SJSA1 (cell line): ENCODE results near the gene RAI14. TPM values are rescaled to one million over a fixed set of nuclear protein-coding genes. Genes with fewer than 3 reads are reported as not detected.

Experiments used
- DNase-seq, 2 experiments: peaks; one replicate each; pipeline ENCODE4 v3.0.0-alpha.2; 2015 to 2020; ENCODE audit warnings: low spot score in 2 of 2, low read depth in 1 of 2
- H3K27ac ChIP-seq: fragments of 250-450 bp; sonication (Bioruptor Pico); 2 replicates; pipeline ENCODE4 v1.5.1; 2020; ENCODE audit warnings: mild to moderate bottlenecking, moderate library complexity
- H3K27me3 ChIP-seq: fragments of 250-450 bp; sonication (Bioruptor Pico); replicated peaks from 2 replicates; pipeline ENCODE4 v1.5.1; 2020; ENCODE audit warnings: mild to moderate bottlenecking, moderate library complexity
- H3K36me3 ChIP-seq: fragments of 250-450 bp; sonication (Bioruptor Pico); 2 replicates; pipeline ENCODE4 v1.5.1; 2020; ENCODE audit warnings: mild to moderate bottlenecking
- H3K4me1 ChIP-seq: fragments of 250-450 bp; sonication (Bioruptor Pico); replicated peaks from 2 replicates; pipeline ENCODE4 v1.6.1; 2021; ENCODE audit warnings: mild to moderate bottlenecking
- H3K4me3 ChIP-seq: fragments of 250-450 bp; sonication (Bioruptor Pico); 2 replicates; pipeline ENCODE4 v1.5.1; 2020; ENCODE audit warnings: mild to moderate bottlenecking
- H3K9me3 ChIP-seq: fragments of 250-450 bp; sonication (Bioruptor Pico); replicated peaks from 2 replicates; pipeline ENCODE4 v1.5.1; 2020; ENCODE audit warnings: mild to moderate bottlenecking
- total RNA-seq: library from RNA; depleted of rRNA; stranded (reverse); fragments of >200 nt; shearing (Covaris generic); gene quantifications from 2 replicates; pipeline ENCODE4 v1.2.3, GENCODE V29; 2014

Gene RAI14
- total RNA-seq, 1 experiment from 2014 or later: 30.6 TPM

DNA sequence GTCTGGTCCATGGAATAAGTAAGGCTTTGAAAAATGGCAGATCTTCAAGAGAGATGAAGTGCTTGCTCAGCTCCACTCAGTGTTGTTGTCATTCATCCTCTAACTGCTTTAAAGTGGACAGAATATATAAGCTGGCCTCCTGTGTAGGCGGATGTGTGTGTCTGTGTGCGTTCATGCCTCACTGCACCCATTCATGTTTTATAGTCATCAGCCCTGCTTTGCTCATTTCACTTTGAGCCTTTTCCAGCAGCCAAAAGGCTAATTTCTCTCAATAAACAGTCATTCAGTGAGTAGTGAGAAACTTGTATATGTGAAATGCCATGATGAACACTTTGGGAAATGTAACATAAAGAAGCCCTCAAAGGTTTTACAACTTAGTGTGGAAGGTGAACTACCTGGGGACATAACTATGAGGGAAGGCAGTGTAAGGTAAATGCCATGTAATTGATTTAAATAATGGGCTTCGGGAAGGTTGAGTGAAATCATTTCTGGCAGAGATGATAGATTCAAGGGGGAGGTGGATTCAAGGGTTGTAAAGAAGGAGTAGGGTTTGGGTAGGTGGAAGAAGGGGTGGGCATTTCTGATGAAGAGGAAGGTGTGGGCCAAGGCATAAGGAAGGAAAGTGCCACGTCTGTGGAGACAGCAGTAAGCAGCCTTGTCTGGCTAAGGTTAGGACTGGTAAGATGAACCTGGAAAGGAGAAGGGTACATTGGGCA, 198.5 kb downstream of the RAI14 start:
- no peak for DNase-seq

GRCh38 chr5:34857161-34857560, 201.0 kb downstream of the RAI14 start:
- DNase-seq: no peak
- no peaks in the 10 kb centered on the region for H3K9me3 ChIP-seq
- H3K36me3 ChIP-seq: no peaks in the 10 kb centered on the region
- no peaks in the 10 kb centered on the region for H3K4me1 ChIP-seq
- H3K27me3 ChIP-seq: no peaks in the 10 kb centered on the region
- no peak overlapping the region for H3K27ac ChIP-seq
- no peak overlapping the region for H3K4me3 ChIP-seq

More for the DNA sequence above, 198.5 kb downstream of the RAI14 start:
- Histone ChIP-seq H3K27me3 (no peaks in the 10 kb centered on the region), H3K36me3 (no peaks in the 10 kb centered on the region), H3K27ac (no peak overlapping the region), H3K4me1 (no peaks in the 10 kb centered on the region), H3K4me3 (no peak overlapping the region), H3K9me3 (no peaks in the 10 kb centered on the region)

DNA sequence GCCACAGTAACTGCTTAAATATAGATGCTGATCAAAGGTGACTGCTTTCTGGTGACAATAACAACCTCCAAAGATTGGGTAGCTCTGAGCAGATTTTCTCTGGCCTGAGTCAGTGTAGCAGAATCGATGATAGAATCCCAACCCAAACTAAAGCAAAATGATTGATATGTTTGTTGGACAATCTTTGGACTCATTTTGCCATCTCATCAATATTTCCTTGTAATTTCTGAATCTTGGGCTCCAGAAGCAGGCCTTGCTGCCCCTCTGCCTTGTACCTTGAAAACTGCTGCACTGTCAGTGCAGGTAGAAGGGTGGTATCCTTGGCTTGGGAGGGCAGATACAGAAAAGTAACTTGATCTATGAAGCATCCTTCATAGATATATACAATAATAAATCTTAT, 201.8 kb downstream of the RAI14 start:
- DNase-seq: no peak
- H3K36me3 ChIP-seq: no peaks in the 10 kb centered on the region
- no peaks in the 10 kb centered on the region for H3K9me3 ChIP-seq
- no peak overlapping the region for H3K27ac ChIP-seq
- no peaks in the 10 kb centered on the region for H3K27me3 ChIP-seq
- H3K4me3 ChIP-seq: no peak overlapping the region
- no peaks in the 10 kb centered on the region for H3K4me1 ChIP-seq

- Histone ChIP-seq H3K4me1 (no peaks in the 10 kb centered on the region), H3K36me3 (no peaks in the 10 kb centered on the region), H3K9me3 (no peaks in the 10 kb centered on the region), H3K27me3 (no peaks in the 10 kb centered on the region), H3K27ac (no peak overlapping the region), H3K4me3 (no peak overlapping the region)
- DNase-seq: no peak
Measured at GRCh38 chr5:34858790-34859189, 202.7 kb downstream of the RAI14 start.

- Histone ChIP-seq H3K4me1 (no peaks in the 10 kb centered on the region), H3K4me3 (no peak overlapping the region), H3K36me3 (no peaks in the 10 kb centered on the region), H3K27me3 (no peaks in the 10 kb centered on the region), H3K9me3 (no peaks in the 10 kb centered on the region), H3K27ac (no peak overlapping the region)
- no peak for DNase-seq
Measured at GRCh38 chr5:34859253-34859652, 203.1 kb downstream of the RAI14 start.

- H3K9me3 ChIP-seq: no peaks in the 10 kb centered on the region
- no peak for DNase-seq
- H3K4me1 ChIP-seq: no peaks in the 10 kb centered on the region
- H3K27me3 ChIP-seq: no peaks in the 10 kb centered on the region
- H3K36me3 ChIP-seq: no peaks in the 10 kb centered on the region
- H3K27ac ChIP-seq: no peak overlapping the region
- H3K4me3 ChIP-seq: no peak overlapping the region
Measured at GRCh38 chr5:34863946-34864345, 207.8 kb downstream of the RAI14 start.

GRCh38 chr5:34865091-34865490, 209.0 kb downstream of the RAI14 start:
- no peak overlapping the region for H3K27ac ChIP-seq
- DNase-seq: no peak

GRCh38 chr5:34866989-34867471, 210.9 kb downstream of the RAI14 start:
- H3K36me3 ChIP-seq: no peaks in the 10 kb centered on the region
- H3K4me1 ChIP-seq: no peaks in the 10 kb centered on the region
- no peak overlapping the region for H3K4me3 ChIP-seq
- H3K9me3 ChIP-seq: no peaks in the 10 kb centered on the region
- no peak overlapping the region for H3K27ac ChIP-seq
- DNase-seq: no peak
- no peaks in the 10 kb centered on the region for H3K27me3 ChIP-seq

More at GRCh38 chr5:34865091-34865490, 209.0 kb downstream of the RAI14 start:
- Histone ChIP-seq H3K4me1 (no peaks in the 10 kb centered on the region), H3K27me3 (no peaks in the 10 kb centered on the region), H3K9me3 (no peaks in the 10 kb centered on the region), H3K4me3 (no peak overlapping the region), H3K36me3 (no peaks in the 10 kb centered on the region)

GRCh38 chr5:34867660-34868059, 211.5 kb downstream of the RAI14 start:
- Histone ChIP-seq H3K9me3 (no peaks in the 10 kb centered on the region), H3K36me3 (no peaks in the 10 kb centered on the region), H3K27me3 (no peaks in the 10 kb centered on the region), H3K27ac (no peak overlapping the region), H3K4me3 (no peak overlapping the region), H3K4me1 (no peaks in the 10 kb centered on the region)
- no peak for DNase-seq

- Histone ChIP-seq H3K36me3 (no peaks in the 10 kb centered on the region), H3K27me3 (no peaks in the 10 kb centered on the region), H3K4me3 (no peak overlapping the region), H3K9me3 (no peaks in the 10 kb centered on the region), H3K27ac (no peak overlapping the region), H3K4me1 (no peaks in the 10 kb centered on the region)
- no peak for DNase-seq
Measured at GRCh38 chr5:34868791-34869190, 212.7 kb downstream of the RAI14 start.

DNA sequence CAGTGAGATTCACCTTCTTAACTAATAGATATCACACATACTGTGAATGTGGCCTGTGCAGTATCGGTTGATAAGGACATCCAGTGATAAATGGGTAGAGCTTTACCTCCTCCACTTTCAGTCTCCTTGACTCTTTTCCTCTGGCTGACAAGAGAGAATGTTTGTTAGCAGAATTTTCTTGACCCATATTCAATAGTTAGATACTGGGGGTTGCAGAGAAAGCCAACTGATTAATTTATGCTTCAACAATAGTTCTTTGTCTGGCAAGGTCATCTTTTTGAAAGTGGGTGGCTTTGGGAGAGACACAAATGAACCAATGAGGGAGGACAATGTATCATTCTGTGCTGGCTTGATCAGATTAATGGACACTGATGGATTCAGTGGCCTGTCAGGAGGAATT, 213.1 kb downstream of the RAI14 start:
- no peak overlapping the region for H3K4me3 ChIP-seq
- H3K36me3 ChIP-seq: no peaks in the 10 kb centered on the region
- H3K9me3 ChIP-seq: no peaks in the 10 kb centered on the region
- no peak overlapping the region for H3K27ac ChIP-seq
- no peak for DNase-seq
- H3K4me1 ChIP-seq: no peaks in the 10 kb centered on the region
- no peaks in the 10 kb centered on the region for H3K27me3 ChIP-seq

DNA sequence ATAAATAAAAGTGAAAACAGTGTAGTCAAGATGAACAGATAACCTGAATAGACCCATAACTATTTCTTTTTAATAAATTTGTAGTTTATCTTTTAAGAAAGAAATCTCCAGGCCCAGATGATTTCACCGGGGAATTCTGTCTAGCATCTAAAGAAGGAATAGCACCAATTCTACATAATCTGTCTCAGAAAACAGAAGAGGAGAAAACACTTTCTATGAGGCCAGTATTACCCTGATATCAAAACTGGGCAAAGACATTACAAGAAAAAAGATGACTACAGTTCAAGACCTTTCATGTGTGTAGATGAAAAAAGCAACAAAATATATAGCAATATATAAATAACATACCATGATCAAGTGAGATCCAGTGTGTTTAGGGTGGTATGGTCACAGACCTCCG, 214.3 kb downstream of the RAI14 start:
- no peak overlapping the region for H3K27ac ChIP-seq
- H3K4me1 ChIP-seq: no peaks in the 10 kb centered on the region
- H3K36me3 ChIP-seq: no peaks in the 10 kb centered on the region
- no peaks in the 10 kb centered on the region for H3K9me3 ChIP-seq
- DNase-seq: no peak
- peaks cover 2% of the 10 kb centered on the region; the same call in 1 of the 2 replicates for H3K27me3 ChIP-seq
- H3K4me3 ChIP-seq: no peak overlapping the region

- Histone ChIP-seq H3K9me3 (no peaks in the 10 kb centered on the region), H3K4me1 (no peaks in the 10 kb centered on the region), H3K36me3 (no peaks in the 10 kb centered on the region), H3K27me3 (peaks cover 5% of the 10 kb centered on the region; the same call in 1 of the 2 replicates), H3K4me3 (no peak overlapping the region), H3K27ac (no peak overlapping the region)
- DNase-seq: no peak
Measured at GRCh38 chr5:34876275-34876674, 220.1 kb downstream of the RAI14 start.

GRCh38 chr5:34881246-34881645, 225.1 kb downstream of the RAI14 start:
- H3K27me3 ChIP-seq: peaks cover 13% of the 10 kb centered on the region; the same call in 1 of the 2 replicates
- H3K4me1 ChIP-seq: no peaks in the 10 kb centered on the region
- DNase-seq: no peak
- no peaks in the 10 kb centered on the region for H3K9me3 ChIP-seq
- H3K36me3 ChIP-seq: no peaks in the 10 kb centered on the region
- no peak overlapping the region for H3K4me3 ChIP-seq
- no peak overlapping the region for H3K27ac ChIP-seq
